ENCODE results near the gene TNNI3. TPM values are rescaled to one million over a fixed set of nuclear protein-coding genes. Genes with fewer than 3 reads are reported as not detected.

TNNI3 gene
- total and polyA plus RNA-seq, 9 of the 15 experiments (the other 6 are each of a cell fraction or from before 2014, with no cell fraction given): 4.7 to 158 (median 42.0) TPM

DNA sequence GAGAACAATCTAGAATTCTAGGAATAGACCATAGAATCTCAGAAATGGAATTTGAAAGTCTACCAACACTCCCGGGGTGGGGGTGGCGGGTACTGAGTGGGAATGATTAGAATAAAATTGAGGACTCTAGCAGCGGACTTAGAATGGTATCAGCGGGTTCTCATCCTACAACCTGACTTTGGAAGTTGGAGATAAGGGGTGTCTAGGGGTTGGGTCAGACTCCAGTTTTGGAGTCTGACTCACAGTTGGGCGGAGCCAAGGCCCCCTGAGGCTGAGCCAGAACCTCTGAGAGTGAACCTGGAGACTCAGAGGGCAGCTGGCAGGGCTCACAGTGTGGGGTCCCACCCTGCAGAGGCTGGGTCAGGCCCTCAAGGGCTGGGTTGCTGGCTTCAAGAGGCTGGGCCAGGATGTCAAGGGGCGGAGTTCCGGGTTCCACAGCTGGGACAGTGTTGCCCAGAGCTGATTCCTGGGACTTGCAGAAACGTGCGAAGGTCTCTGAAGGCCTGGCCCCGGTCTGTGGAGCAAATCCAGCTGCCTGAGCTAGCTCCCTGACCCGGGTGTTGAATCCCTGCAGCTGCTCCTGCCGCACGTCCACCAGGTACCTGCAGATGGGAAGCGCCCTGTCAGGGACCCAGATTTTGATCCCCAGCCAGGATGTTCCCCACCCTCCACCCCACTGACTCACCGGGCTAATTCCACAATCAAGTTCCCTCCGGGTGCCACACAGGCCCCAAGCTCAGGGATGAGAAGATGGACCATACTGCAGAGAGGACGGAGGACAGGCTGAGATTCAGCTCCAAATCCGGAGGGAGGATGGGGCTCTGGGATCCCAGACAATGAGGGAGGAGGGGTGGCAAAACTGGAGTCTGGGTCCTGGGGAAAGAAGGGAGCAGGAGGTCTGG is 1.6 kb upstream of the TNNI3 start (continued):
- TF ChIP-seq, protein P1, sequence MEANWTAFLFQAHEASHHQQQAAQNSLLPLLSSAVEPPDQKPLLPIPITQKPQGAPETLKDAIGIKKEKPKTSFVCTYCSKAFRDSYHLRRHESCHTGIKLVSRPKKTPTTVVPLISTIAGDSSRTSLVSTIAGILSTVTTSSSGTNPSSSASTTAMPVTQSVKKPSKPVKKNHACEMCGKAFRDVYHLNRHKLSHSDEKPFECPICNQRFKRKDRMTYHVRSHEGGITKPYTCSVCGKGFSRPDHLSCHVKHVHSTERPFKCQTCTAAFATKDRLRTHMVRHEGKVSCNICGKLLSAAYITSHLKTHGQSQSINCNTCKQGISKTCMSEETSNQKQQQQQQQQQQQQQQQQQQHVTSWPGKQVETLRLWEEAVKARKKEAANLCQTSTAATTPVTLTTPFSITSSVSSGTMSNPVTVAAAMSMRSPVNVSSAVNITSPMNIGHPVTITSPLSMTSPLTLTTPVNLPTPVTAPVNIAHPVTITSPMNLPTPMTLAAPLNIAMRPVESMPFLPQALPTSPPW (CRISPR knock-in tag; IDR thresholded peaks at IDR 0.05): peak; percentile 67
- TF ChIP-seq E2F5 (CRISPR knock-in tag; IDR thresholded peaks at IDR 0.05) (no peak), ZNF407 (IDR thresholded peaks at IDR 0.05; ENCODE audit: low read depth) (no peak), CREB3L1 (IDR thresholded peaks at IDR 0.05; ENCODE audit: borderline replicate concordance, low read depth) (peak; percentile 32; the same call in 1 of the 2 replicates), ZNF311 (CRISPR knock-in tag; IDR thresholded peaks at IDR 0.05) (no peak), GABPA (tag; conservative IDR thresholded peaks at IDR 0.05; ENCODE audit: low read depth) (peak; percentile 17; the same call in 1 of the 2 replicates)
- TF ChIP-seq, protein P2, sequence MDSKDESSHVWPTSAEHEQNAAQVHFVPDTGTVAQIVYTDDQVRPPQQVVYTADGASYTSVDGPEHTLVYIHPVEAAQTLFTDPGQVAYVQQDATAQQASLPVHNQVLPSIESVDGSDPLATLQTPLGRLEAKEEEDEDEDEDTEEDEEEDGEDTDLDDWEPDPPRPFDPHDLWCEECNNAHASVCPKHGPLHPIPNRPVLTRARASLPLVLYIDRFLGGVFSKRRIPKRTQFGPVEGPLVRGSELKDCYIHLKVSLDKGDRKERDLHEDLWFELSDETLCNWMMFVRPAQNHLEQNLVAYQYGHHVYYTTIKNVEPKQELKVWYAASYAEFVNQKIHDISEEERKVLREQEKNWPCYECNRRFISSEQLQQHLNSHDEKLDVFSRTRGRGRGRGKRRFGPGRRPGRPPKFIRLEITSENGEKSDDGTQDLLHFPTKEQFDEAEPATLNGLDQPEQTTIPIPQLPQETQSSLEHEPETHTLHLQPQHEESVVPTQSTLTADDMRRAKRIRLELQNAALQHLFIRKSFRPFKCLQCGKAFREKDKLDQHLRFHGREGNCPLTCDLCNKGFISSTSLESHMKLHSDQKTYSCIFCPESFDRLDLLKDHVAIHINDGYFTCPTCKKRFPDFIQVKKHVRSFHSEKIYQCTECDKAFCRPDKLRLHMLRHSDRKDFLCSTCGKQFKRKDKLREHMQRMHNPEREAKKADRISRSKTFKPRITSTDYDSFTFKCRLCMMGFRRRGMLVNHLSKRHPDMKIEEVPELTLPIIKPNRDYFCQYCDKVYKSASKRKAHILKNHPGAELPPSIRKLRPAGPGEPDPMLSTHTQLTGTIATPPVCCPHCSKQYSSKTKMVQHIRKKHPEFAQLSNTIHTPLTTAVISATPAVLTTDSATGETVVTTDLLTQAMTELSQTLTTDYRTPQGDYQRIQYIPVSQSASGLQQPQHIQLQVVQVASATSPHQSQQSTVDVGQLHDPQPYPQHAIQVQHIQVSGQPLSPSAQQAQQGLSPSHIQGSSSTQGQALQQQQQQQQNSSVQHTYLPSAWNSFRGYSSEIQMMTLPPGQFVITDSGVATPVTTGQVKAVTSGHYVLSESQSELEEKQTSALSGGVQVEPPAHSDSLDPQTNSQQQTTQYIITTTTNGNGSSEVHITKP (IDR thresholded peaks at IDR 0.05; ENCODE audit: partially characterized antibody): peak; percentile 82
